Stimulated activated naive CD8-positive, alpha-beta T cell treated with anti-CD3 and anti-CD28 coated beads, Interleukin-15, amount 100 ng/mL, for 72 hours (primary cell): Measurements from ENCODE around the gene PHRF1.

Source experiments
- ATAC-seq: fragments of 150-1000 bp; cut with Tn5 transposase; 2 replicates; pipeline ENCODE4 v1.10.0; 2021; ENCODE audit warnings: mild to moderate bottlenecking, moderate library complexity
- DNase-seq, 2 donors: peaks; one replicate each; pipeline ENCODE4 v3.0.0; 2021 to 2022
- H3K27ac Mint-ChIP-seq, 2 donors: one replicate each; pipeline ENCODE4 v1.8.0; 2022; ENCODE audit warnings: mild to moderate bottlenecking in 2 of 2, mixed read lengths in 2 of 2, moderate library complexity in 2 of 2
- H3K27me3 Mint-ChIP-seq: one replicate; pipeline ENCODE4 v1.8.0; 2022; ENCODE audit warnings: mixed read lengths
- H3K4me1 Mint-ChIP-seq: one replicate; pipeline ENCODE4 v1.8.0; 2022; ENCODE audit warnings: mild to moderate bottlenecking, mixed read lengths
- H3K4me3 Mint-ChIP-seq, 2 donors: one replicate each; pipeline ENCODE4 v1.8.0; 2022; ENCODE audit warnings: mild to moderate bottlenecking in 2 of 2, mixed read lengths in 2 of 2, moderate library complexity in 1 of 2
- H3K9me3 Mint-ChIP-seq, 2 donors: one replicate each; pipeline ENCODE4 v1.8.0; 2022; ENCODE audit warnings: mixed read lengths in 2 of 2

Gene PHRF1

GRCh38 chr11:575996-576768 is at the start of gene PHRF1:
PHRF1 (plus strand) TSS chr11:576470; CDS start chr11:581513, 5,043 bp downstream.
- H3K4me3 Mint-ChIP-seq = peak within 1 kb of the TSS; percentile 89 to 93
- H3K27ac Mint-ChIP-seq = peak within 1 kb of the TSS; percentile 100
- DNase-seq (peak; percentile 96 to 97), ATAC-seq (peak; percentile 95)
- H3K9me3 Mint-ChIP-seq = no peaks in the 10 kb centered on the region
- peaks cover 16% of the 10 kb centered on the region for H3K27me3 Mint-ChIP-seq
- peaks cover 55% of the 10 kb centered on the region for H3K4me1 Mint-ChIP-seq

GRCh38 chr11:528166-528814 is 48.0 kb upstream of the PHRF1 start:
- Mint-ChIP-seq H3K4me3 (no peak overlapping the region), H3K4me1 (peaks cover under 1% of the 10 kb centered on the region), H3K9me3 (no peaks in the 10 kb centered on the region), H3K27me3 (no peaks in the 10 kb centered on the region), H3K27ac (no peak overlapping the region)
- no peak for DNase-seq
- ATAC-seq = no peak

GRCh38 chr11:528815-529727 is 47.2 kb upstream of the PHRF1 start:
- H3K27ac Mint-ChIP-seq = peak overlapping the region in 1 of 2 donors; percentile 78
- DNase-seq (no peak), ATAC-seq (no peak)
- H3K4me1 Mint-ChIP-seq = peaks cover 8% of the 10 kb centered on the region
- no peaks in the 10 kb centered on the region for H3K9me3 Mint-ChIP-seq
- H3K27me3 Mint-ChIP-seq = no peaks in the 10 kb centered on the region
- H3K4me3 Mint-ChIP-seq = no peak overlapping the region

GRCh38 chr11:529728-530411 is 46.4 kb upstream of the PHRF1 start:
- ATAC-seq (no peak), DNase-seq (no peak)
- no peak overlapping the region for H3K4me3 Mint-ChIP-seq
- H3K9me3 Mint-ChIP-seq = no peaks in the 10 kb centered on the region
- H3K27me3 Mint-ChIP-seq = no peaks in the 10 kb centered on the region
- H3K4me1 Mint-ChIP-seq = peaks cover 12% of the 10 kb centered on the region
- no peak overlapping the region for H3K27ac Mint-ChIP-seq

- H3K4me3 Mint-ChIP-seq = no peak overlapping the region
- H3K27ac Mint-ChIP-seq = peak overlapping the region in 1 of 2 donors; percentile 42
- H3K9me3 Mint-ChIP-seq = no peaks in the 10 kb centered on the region
- H3K27me3 Mint-ChIP-seq = no peaks in the 10 kb centered on the region
- ATAC-seq (no peak), DNase-seq (no peak)
- H3K4me1 Mint-ChIP-seq = peaks cover 15% of the 10 kb centered on the region
Observed at GRCh38 chr11:530960-531831, 45.1 kb upstream of the PHRF1 start.

- no peaks in the 10 kb centered on the region for H3K9me3 Mint-ChIP-seq
- H3K27me3 Mint-ChIP-seq = no peaks in the 10 kb centered on the region
- H3K4me3 Mint-ChIP-seq = peak overlapping the region in 1 of 2 donors; percentile 13
- H3K4me1 Mint-ChIP-seq = peaks cover 20% of the 10 kb centered on the region
- ATAC-seq = no peak
- DNase-seq = no peak
- H3K27ac Mint-ChIP-seq = no peak overlapping the region
Observed at GRCh38 chr11:531919-532526, 44.2 kb upstream of the PHRF1 start.

- H3K4me1 Mint-ChIP-seq = peaks cover 25% of the 10 kb centered on the region
- H3K4me3 Mint-ChIP-seq = no peak overlapping the region
- no peak for ATAC-seq
- H3K27me3 Mint-ChIP-seq = no peaks in the 10 kb centered on the region
- no peak for DNase-seq
- H3K9me3 Mint-ChIP-seq = no peaks in the 10 kb centered on the region
- no peak overlapping the region for H3K27ac Mint-ChIP-seq
Observed at GRCh38 chr11:532527-532985, 43.7 kb upstream of the PHRF1 start.

- Mint-ChIP-seq H3K4me1 (peaks cover 30% of the 10 kb centered on the region), H3K27ac (no peak overlapping the region), H3K4me3 (no peak overlapping the region), H3K27me3 (no peaks in the 10 kb centered on the region), H3K9me3 (no peaks in the 10 kb centered on the region)
- ATAC-seq (no peak), DNase-seq (no peak)
Observed at GRCh38 chr11:532986-533585, 43.2 kb upstream of the PHRF1 start.

GRCh38 chr11:533586-534395 is 42.5 kb upstream of the PHRF1 start:
- no peaks in the 10 kb centered on the region for H3K27me3 Mint-ChIP-seq
- DNase-seq (no peak), ATAC-seq (no peak)
- H3K27ac Mint-ChIP-seq = no peak overlapping the region
- H3K4me3 Mint-ChIP-seq = peak overlapping the region; percentile 66 to 76
- H3K9me3 Mint-ChIP-seq = no peaks in the 10 kb centered on the region
- H3K4me1 Mint-ChIP-seq = peaks cover 31% of the 10 kb centered on the region

- Mint-ChIP-seq H3K4me1 (peaks cover 31% of the 10 kb centered on the region), H3K27me3 (no peaks in the 10 kb centered on the region), H3K9me3 (no peaks in the 10 kb centered on the region), H3K27ac (no peak overlapping the region), H3K4me3 (peak overlapping the region; percentile 66 to 76)
- peak in 1 of 2 donors; percentile 49 for DNase-seq
- peak; percentile 2 for ATAC-seq
Observed at GRCh38 chr11:534396-535209, 41.7 kb upstream of the PHRF1 start.

GRCh38 chr11:535210-535518 is 41.1 kb upstream of the PHRF1 start:
- no peaks in the 10 kb centered on the region for H3K27me3 Mint-ChIP-seq
- no peak overlapping the region for H3K4me3 Mint-ChIP-seq
- peaks cover 31% of the 10 kb centered on the region for H3K4me1 Mint-ChIP-seq
- H3K9me3 Mint-ChIP-seq = no peaks in the 10 kb centered on the region
- ATAC-seq (peak; percentile 35), DNase-seq (no peak)
- no peak overlapping the region for H3K27ac Mint-ChIP-seq
